ENCODE results near the gene RABGAP1L.

RABGAP1L gene

GRCh38 chr1:174204697-174205308, 45.5 kb downstream of the RABGAP1L start:
- H3K9me3 Mint-ChIP-seq: peaks cover 8 to 16% of the 10 kb centered on the region in 2 donors
- H3K27ac Mint-ChIP-seq: peak overlapping the region in 1 of 2 donors; percentile 75
- H3K27me3 Mint-ChIP-seq: no peaks in the 10 kb centered on the region
- DNase-seq (no peak), ATAC-seq (peak; percentile 55)
- H3K4me3 Mint-ChIP-seq: peak overlapping the region in 1 of 2 donors; percentile 21
- peaks cover 76% of the 10 kb centered on the region for H3K4me1 Mint-ChIP-seq

GRCh38 chr1:174206148-174206836, 47.0 kb downstream of the RABGAP1L start:
- peak overlapping the region in 1 of 2 donors; percentile 2 for H3K4me3 Mint-ChIP-seq
- peaks cover 12 to 18% of the 10 kb centered on the region in 2 donors for H3K9me3 Mint-ChIP-seq
- H3K4me1 Mint-ChIP-seq: peaks cover 65% of the 10 kb centered on the region
- no peaks in the 10 kb centered on the region for H3K27me3 Mint-ChIP-seq
- ATAC-seq (peak; percentile 22), DNase-seq (no peak)
- H3K27ac Mint-ChIP-seq: peak overlapping the region in 1 of 2 donors; percentile 7

GRCh38 chr1:174209347-174210187, 50.2 kb downstream of the RABGAP1L start:
- ATAC-seq: peak; percentile 99
- Mint-ChIP-seq H3K27ac (no peak overlapping the region), H3K4me3 (no peak overlapping the region), H3K27me3 (no peaks in the 10 kb centered on the region), H3K4me1 (peaks cover 49% of the 10 kb centered on the region), H3K9me3 (peaks cover 12 to 15% of the 10 kb centered on the region in 2 donors)
- DNase-seq: peak; percentile 18 to 67

- DNase-seq (no peak), ATAC-seq (no peak)
- Mint-ChIP-seq H3K4me3 (no peak overlapping the region), H3K4me1 (peaks cover 30% of the 10 kb centered on the region), H3K27ac (no peak overlapping the region), H3K9me3 (peaks cover 5 to 9% of the 10 kb centered on the region in 2 donors), H3K27me3 (no peaks in the 10 kb centered on the region)
Measured at GRCh38 chr1:174211486-174211885, 52.2 kb downstream of the RABGAP1L start.

GRCh38 chr1:174215766-174216165, 56.4 kb downstream of the RABGAP1L start:
- H3K4me1 Mint-ChIP-seq: no peaks in the 10 kb centered on the region
- peaks cover 0 to 7% of the 10 kb centered on the region in 2 donors for H3K9me3 Mint-ChIP-seq
- DNase-seq: no peak
- H3K27me3 Mint-ChIP-seq: no peaks in the 10 kb centered on the region
- no peak overlapping the region for H3K4me3 Mint-ChIP-seq
- no peak overlapping the region for H3K27ac Mint-ChIP-seq
- ATAC-seq: no peak

GRCh38 chr1:174217248-174217647, 57.9 kb downstream of the RABGAP1L start:
- H3K4me1 Mint-ChIP-seq: no peaks in the 10 kb centered on the region

GRCh38 chr1:174217787-174218574, 58.7 kb downstream of the RABGAP1L start:
- DNase-seq (no peak), ATAC-seq (peak; percentile 61)
- Mint-ChIP-seq H3K9me3 (peaks cover 0 to 5% of the 10 kb centered on the region in 2 donors), H3K4me1 (no peaks in the 10 kb centered on the region), H3K4me3 (no peak overlapping the region), H3K27me3 (no peaks in the 10 kb centered on the region), H3K27ac (no peak overlapping the region)

More at GRCh38 chr1:174217248-174217647, 57.9 kb downstream of the RABGAP1L start:
- ATAC-seq (no peak), DNase-seq (no peak)
- Mint-ChIP-seq H3K9me3 (no peaks in the 10 kb centered on the region), H3K27me3 (no peaks in the 10 kb centered on the region), H3K4me3 (no peak overlapping the region), H3K27ac (no peak overlapping the region)

GRCh38 chr1:174218983-174219382, 59.7 kb downstream of the RABGAP1L start:
- Mint-ChIP-seq H3K27me3 (no peaks in the 10 kb centered on the region), H3K27ac (no peak overlapping the region), H3K4me1 (no peaks in the 10 kb centered on the region), H3K9me3 (peaks cover 0 to 5% of the 10 kb centered on the region in 2 donors), H3K4me3 (no peak overlapping the region)
- ATAC-seq (no peak), DNase-seq (no peak)

- no peaks in the 10 kb centered on the region for H3K27me3 Mint-ChIP-seq
- H3K4me1 Mint-ChIP-seq: no peaks in the 10 kb centered on the region
- peaks cover 0 to 5% of the 10 kb centered on the region in 2 donors for H3K9me3 Mint-ChIP-seq
- no peak overlapping the region for H3K27ac Mint-ChIP-seq
- H3K4me3 Mint-ChIP-seq: no peak overlapping the region
- DNase-seq (no peak), ATAC-seq (no peak)
Measured at GRCh38 chr1:174219606-174220370, 60.5 kb downstream of the RABGAP1L start.

GRCh38 chr1:174221681-174222080, 62.4 kb downstream of the RABGAP1L start:
- DNase-seq: no peak
- Mint-ChIP-seq H3K9me3 (peaks cover 0 to 5% of the 10 kb centered on the region in 2 donors), H3K27me3 (no peaks in the 10 kb centered on the region), H3K4me1 (peaks cover 8% of the 10 kb centered on the region), H3K4me3 (no peak overlapping the region), H3K27ac (no peak overlapping the region)
- no peak for ATAC-seq

- H3K4me3 Mint-ChIP-seq: no peak overlapping the region
- DNase-seq: no peak
Measured at GRCh38 chr1:174222166-174222949, 63.0 kb downstream of the RABGAP1L start.

GRCh38 chr1:174224641-174225040, 65.3 kb downstream of the RABGAP1L start:
- no peak overlapping the region for H3K4me3 Mint-ChIP-seq
- ATAC-seq: no peak
- H3K27me3 Mint-ChIP-seq: no peaks in the 10 kb centered on the region
- peaks cover 8% of the 10 kb centered on the region for H3K4me1 Mint-ChIP-seq
- H3K27ac Mint-ChIP-seq: peak overlapping the region in 1 of 2 donors; percentile 23
- H3K9me3 Mint-ChIP-seq: peaks cover 5% of the 10 kb centered on the region in 2 donors
- no peak for DNase-seq

More at GRCh38 chr1:174222166-174222949, 63.0 kb downstream of the RABGAP1L start:
- Mint-ChIP-seq H3K27me3 (no peaks in the 10 kb centered on the region), H3K9me3 (peaks cover 0 to 5% of the 10 kb centered on the region in 2 donors), H3K27ac (no peak overlapping the region), H3K4me1 (peaks cover 8% of the 10 kb centered on the region)
- peak; percentile 78 for ATAC-seq

GRCh38 chr1:174225499-174226204, 66.3 kb downstream of the RABGAP1L start:
- no peak overlapping the region for H3K27ac Mint-ChIP-seq
- peaks cover 5% of the 10 kb centered on the region in 2 donors for H3K9me3 Mint-ChIP-seq
- no peak for ATAC-seq
- no peak for DNase-seq
- peaks cover 8% of the 10 kb centered on the region for H3K4me1 Mint-ChIP-seq
- H3K27me3 Mint-ChIP-seq: no peaks in the 10 kb centered on the region
- H3K4me3 Mint-ChIP-seq: no peak overlapping the region

Measured in stimulated activated naive CD8-positive, alpha-beta T cell treated with anti-CD3 and anti-CD28 coated beads, Interleukin-15, amount 100 ng/mL, for 72 hours (primary cell).